Suprapubic skin (tissue), 4 donors: ENCODE measurements around the gene TPPP2. TPM values are rescaled to one million over a fixed set of nuclear protein-coding genes. Genes with fewer than 3 reads are reported as not detected.
"Not testable (repeated sequence)": the region's sequence is repeated elsewhere in the genome, so short reads cannot be mapped to it uniquely, and the experiment has no call there.

Source experiments
- DNase-seq, 2 donors: peaks; one replicate each; pipeline ENCODE4 v3.0.0-alpha.2; 2019; ENCODE audit warnings: low spot score in 2 of 2
- H3K27ac ChIP-seq: fragments of 200-600 bp; sonication (generic); one replicate; pipeline ENCODE4 v1.5.1; 2019
- H3K27me3 ChIP-seq: fragments of 200-600 bp; sonication (generic); one replicate; pipeline ENCODE4 v1.5.1; 2019
- H3K36me3 ChIP-seq: fragments of 200-600 bp; sonication (generic); one replicate; pipeline ENCODE4 v1.5.1; 2019
- H3K4me1 ChIP-seq: fragments of 200-600 bp; sonication (generic); one replicate; pipeline ENCODE4 v1.5.1; 2019
- H3K4me3 ChIP-seq: fragments of 200-600 bp; sonication (generic); one replicate; pipeline ENCODE4 v1.5.1; 2019; ENCODE audit warnings: mild to moderate bottlenecking
- H3K9me3 ChIP-seq: fragments of 200-600 bp; sonication (generic); one replicate; pipeline ENCODE4 v1.5.1; 2019
- EP300 ChIP-seq: sonication (generic); formaldehyde crosslinking; IDR thresholded peaks from one replicate; pipeline ENCODE4 v1.6.1; 2017; ENCODE audit warnings: antibody characterized with exemption
- POLR2A ChIP-seq, 2 donors: fragments of 450-650 bp; IDR thresholded peaks; one replicate each; pipeline ENCODE4 v1.6.1; 2017; ENCODE audit warnings: antibody characterized with exemption in 2 of 2, mild to moderate bottlenecking in 2 of 2, moderate library complexity in 2 of 2
- POLR2AphosphoS5 ChIP-seq, 3 donors: sonication (generic); formaldehyde crosslinking; IDR thresholded peaks; one replicate each; pipeline ENCODE4 v1.6.1; 2017; ENCODE audit warnings: antibody characterized with exemption in 3 of 3
- WGBS: methylation state at CpG from one replicate; pipeline ENCODE4 v1.1.5; 2018; 5-methylcytosine and 5-hydroxymethylcytosine counted together
- total RNA-seq, 4 donors: library from RNA; depleted of rRNA; stranded (reverse); fragments of >200 nt; gene quantifications; one replicate each; pipeline ENCODE4 v1.1.0, GENCODE V29; 2016
- TF ChIP-seq, protein P1 (sequence below), 2 donors: fragments of 200-600 bp in 1 of 2; fragments of 450-650 bp in 1 of 2; sonication (generic) in 1 of 2; IDR thresholded peaks; one replicate each; pipeline ENCODE4 v1.5.1; 2016 to 2019; ENCODE audit warnings: antibody characterized with exemption in 2 of 2, mild to moderate bottlenecking in 1 of 2, moderate library complexity in 1 of 2

TPPP2 gene
- not detected for total RNA-seq

DNA sequence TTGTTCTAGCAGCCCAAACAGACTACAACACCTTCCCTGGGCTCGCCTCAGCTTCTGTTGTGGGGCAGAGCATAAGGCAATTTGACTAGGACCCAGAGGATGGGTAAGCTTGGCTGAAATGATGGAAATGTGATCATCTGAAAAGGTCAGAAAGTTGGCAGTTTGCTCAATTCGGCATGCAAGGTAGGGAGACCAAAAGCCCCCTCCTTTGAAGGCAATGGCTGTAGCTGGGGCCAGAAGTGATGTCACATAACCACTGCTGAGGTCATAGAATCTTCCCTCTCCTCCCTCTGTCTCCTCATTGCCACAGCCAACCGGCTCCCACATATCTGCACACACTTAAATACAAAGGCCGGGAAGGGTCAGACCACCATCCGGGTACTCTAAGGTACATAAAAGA, at the start of gene TPPP2:
Gene TPPP2 (plus strand): TSS at position 301 of the 400 bp plus-strand sequence. CDS start 365 bp downstream, outside the sequence.
- DNase-seq = no peak
- 94% methylated on average over 5 of the region's 5 CpGs for WGBS
- Histone ChIP-seq H3K36me3 (no peaks in the 10 kb centered on the region), H3K4me3 (no peak within 1 kb of the TSS), H3K4me1 (peaks cover 20% of the 10 kb centered on the region), H3K27ac (no peak within 1 kb of the TSS), H3K27me3 (no peaks in the 10 kb centered on the region), H3K9me3 (no peaks in the 10 kb centered on the region)
- TF ChIP-seq, protein P1, sequence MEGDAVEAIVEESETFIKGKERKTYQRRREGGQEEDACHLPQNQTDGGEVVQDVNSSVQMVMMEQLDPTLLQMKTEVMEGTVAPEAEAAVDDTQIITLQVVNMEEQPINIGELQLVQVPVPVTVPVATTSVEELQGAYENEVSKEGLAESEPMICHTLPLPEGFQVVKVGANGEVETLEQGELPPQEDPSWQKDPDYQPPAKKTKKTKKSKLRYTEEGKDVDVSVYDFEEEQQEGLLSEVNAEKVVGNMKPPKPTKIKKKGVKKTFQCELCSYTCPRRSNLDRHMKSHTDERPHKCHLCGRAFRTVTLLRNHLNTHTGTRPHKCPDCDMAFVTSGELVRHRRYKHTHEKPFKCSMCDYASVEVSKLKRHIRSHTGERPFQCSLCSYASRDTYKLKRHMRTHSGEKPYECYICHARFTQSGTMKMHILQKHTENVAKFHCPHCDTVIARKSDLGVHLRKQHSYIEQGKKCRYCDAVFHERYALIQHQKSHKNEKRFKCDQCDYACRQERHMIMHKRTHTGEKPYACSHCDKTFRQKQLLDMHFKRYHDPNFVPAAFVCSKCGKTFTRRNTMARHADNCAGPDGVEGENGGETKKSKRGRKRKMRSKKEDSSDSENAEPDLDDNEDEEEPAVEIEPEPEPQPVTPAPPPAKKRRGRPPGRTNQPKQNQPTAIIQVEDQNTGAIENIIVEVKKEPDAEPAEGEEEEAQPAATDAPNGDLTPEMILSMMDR (IDR thresholded peaks at IDR 0.05) = no peak
- TF ChIP-seq POLR2A (IDR thresholded peaks at IDR 0.05) = no peak

DNA sequence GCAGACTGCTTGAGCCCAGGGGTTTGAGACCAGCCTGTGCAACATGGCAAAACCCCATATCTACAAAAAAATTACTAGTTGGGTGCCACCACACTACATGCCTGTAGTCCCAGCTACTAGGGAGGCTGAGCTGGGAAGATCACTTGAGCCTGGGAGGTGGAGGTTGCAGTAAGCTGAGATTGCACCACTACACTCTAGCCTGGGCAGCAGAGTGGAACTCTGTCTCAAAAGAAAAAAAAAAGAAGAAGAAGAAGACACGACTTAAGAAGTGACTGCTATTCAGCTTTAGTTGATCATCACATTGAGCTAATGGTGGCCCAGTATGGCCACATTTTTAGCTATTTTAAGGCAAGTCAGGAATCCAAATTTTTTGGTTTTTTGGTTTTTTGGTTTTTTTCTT, 49.1 kb upstream of the TPPP2 start:
- WGBS = 83% methylated on average over 1 of the region's 1 CpG
- peaks cover under 1% of the 10 kb centered on the region for H3K4me1 ChIP-seq
- H3K36me3 ChIP-seq = no peaks in the 10 kb centered on the region
- no peaks in the 10 kb centered on the region for H3K27me3 ChIP-seq
- H3K27ac ChIP-seq = no peak overlapping the region
- no peak for DNase-seq
- TF ChIP-seq POLR2AphosphoS5 (IDR thresholded peaks at IDR 0.05) = no peak
- TF ChIP-seq POLR2A (IDR thresholded peaks at IDR 0.05) = no peak
- no peak for TF ChIP-seq EP300
- TF ChIP-seq, protein P1 (IDR thresholded peaks at IDR 0.05) = no peak
- H3K4me3 ChIP-seq = no peak overlapping the region
- H3K9me3 ChIP-seq = no peaks in the 10 kb centered on the region

DNA sequence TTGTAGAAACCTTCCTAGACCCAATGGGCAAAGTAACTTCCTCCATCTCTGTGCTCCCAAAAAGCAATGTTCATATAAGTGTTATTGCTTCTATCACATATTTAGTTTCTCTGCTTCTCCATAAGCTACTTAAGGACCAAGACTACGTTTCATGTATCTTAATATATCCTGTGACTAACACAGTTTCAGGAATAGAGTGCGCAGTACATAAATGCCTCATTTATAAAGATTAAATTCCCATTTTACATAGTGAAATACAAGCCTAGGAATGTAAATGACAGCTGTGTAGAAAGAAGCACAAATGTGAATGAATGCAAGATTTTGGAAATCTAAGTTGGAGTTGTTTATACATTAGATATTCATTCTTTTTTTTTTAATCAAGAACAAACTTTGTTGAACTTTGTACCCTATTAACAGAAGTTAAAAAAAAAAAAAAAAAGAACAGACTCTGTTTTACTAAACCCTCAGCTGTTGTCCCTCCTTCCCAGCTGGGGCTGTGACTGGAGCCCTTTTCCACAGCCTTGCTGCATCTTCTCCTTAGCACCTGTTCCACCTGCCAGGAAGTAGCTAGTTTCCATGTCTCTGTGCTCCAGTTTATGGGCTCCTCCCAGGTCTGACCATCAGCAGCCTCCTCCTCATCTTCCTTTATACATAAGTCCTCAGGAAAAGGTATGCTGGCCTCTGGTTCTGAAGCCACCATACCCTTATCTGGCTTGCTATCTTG, 47.2 kb upstream of the TPPP2 start:
- Histone ChIP-seq H3K4me1 (peaks cover 17% of the 10 kb centered on the region), H3K4me3 (no peak overlapping the region), H3K27me3 (no peaks in the 10 kb centered on the region), H3K9me3 (no peaks in the 10 kb centered on the region), H3K27ac (no peak overlapping the region), H3K36me3 (no peaks in the 10 kb centered on the region)
- DNase-seq = no peak
- TF ChIP-seq POLR2A (IDR thresholded peaks at IDR 0.05) = no peak
- no peak for TF ChIP-seq POLR2AphosphoS5 (IDR thresholded peaks at IDR 0.05)
- no peak for TF ChIP-seq EP300
- TF ChIP-seq, protein P1 (IDR thresholded peaks at IDR 0.05) = no peak
- 74% methylated on average over 2 of the region's 2 CpGs for WGBS

DNA sequence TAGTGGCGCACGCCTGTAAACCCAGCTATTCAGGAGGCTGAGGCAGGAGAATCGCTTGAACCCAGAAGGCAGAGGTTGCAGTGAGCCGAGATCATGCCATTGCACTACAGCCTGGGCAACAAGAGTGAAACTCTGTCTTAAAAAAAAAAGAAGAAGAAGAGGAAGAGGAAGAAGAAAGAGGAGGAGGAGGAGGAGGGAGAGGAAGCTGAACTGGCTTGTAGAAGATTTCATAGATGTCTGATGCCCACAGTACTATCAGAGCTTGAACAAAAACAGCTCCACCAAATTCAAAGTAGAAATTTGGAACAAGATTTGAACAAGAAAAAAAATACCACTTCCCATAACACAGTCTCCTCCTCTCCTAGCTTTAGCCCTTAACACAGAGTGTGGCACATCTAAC, 44.4 kb upstream of the TPPP2 start:
- DNase-seq, H3K9me3 ChIP-seq, H3K4me3 ChIP-seq, H3K27me3 ChIP-seq, H3K27ac ChIP-seq, H3K36me3 ChIP-seq: not testable (repeated sequence)
- WGBS = 92% methylated on average over 4 of the region's 4 CpGs
- H3K4me1 ChIP-seq = peaks cover 35% of the 10 kb centered on the region

DNA sequence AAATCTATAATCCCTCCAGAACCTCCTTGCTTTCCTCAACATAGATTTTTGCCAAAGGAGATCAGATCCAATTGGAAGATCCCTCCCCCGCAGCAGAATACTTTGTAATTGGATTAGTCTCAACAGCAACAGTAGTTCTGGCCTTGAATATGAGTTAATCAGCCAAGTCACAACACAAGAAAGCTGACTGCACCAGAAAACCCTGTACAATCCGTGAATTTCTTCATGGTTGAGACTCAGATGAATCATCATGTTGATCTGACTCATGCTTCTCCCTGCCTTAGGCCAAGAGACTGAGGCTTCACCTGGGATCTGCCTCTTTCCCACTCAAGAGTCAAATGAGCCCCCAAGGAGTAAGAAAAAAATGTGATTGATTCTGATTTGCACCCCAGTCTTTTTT, 43.2 kb upstream of the TPPP2 start:
- TF ChIP-seq EP300 (no peak), POLR2AphosphoS5 (IDR thresholded peaks at IDR 0.05) (no peak), POLR2A (IDR thresholded peaks at IDR 0.05) (no peak)
- TF ChIP-seq, protein P1 (IDR thresholded peaks at IDR 0.05) = no peak
- H3K4me1 ChIP-seq = peaks cover 46% of the 10 kb centered on the region
- H3K9me3 ChIP-seq = no peaks in the 10 kb centered on the region
- H3K4me3 ChIP-seq = no peak overlapping the region
- H3K27ac ChIP-seq = peak overlapping the region; percentile 52
- H3K27me3 ChIP-seq = no peaks in the 10 kb centered on the region
- no peaks in the 10 kb centered on the region for H3K36me3 ChIP-seq
- 18% methylated on average over 2 of the region's 2 CpGs for WGBS
- DNase-seq = no peak
